ENCODE results near the gene DNPH1. TPM values are rescaled to one million over a fixed set of nuclear protein-coding genes. Genes with fewer than 3 reads are reported as not detected.

DNPH1 gene
- total and polyA plus RNA-seq, 9 donors, result 13.6 to 120 (median 44.7) TPM

GRCh38 chr6:43203029-43203717 lies 26.1 kb downstream of the DNPH1 start:
- H3K4me1 ChIP-seq (ENCODE audit: insufficient read depth), result no peaks in the 10 kb centered on the region
- no peak overlapping the region for H3K27ac ChIP-seq
- H3K4me3 ChIP-seq, result no peak overlapping the region
- 86 to 87% (median 87%) methylated on average over 17 of the region's 17 CpGs for WGBS, 3 donors
- H3K36me3 ChIP-seq, result no peaks in the 10 kb centered on the region
- H3K9me3 ChIP-seq, result no peaks in the 10 kb centered on the region
- no peak for TF ChIP-seq CTCF (IDR thresholded peaks at IDR 0.05)
- no peak for TF ChIP-seq POLR2A (IDR thresholded peaks at IDR 0.05)
- TF ChIP-seq EP300 (IDR thresholded peaks at IDR 0.05), result no peak
- intact Hi-C loops (cut with DNase I), result no loop called here
- no peaks in the 10 kb centered on the region for H3K27me3 ChIP-seq
- DNase-seq, result peak in 1 of 5 donors; percentile 16

- no peaks in the 10 kb centered on the region for H3K4me1 ChIP-seq (ENCODE audit: insufficient read depth)
- intact Hi-C loops (cut with DNase I), result no loop called here
- no peak for DNase-seq
- no peaks in the 10 kb centered on the region for H3K9me3 ChIP-seq
- H3K36me3 ChIP-seq, result no peaks in the 10 kb centered on the region
- no peak overlapping the region for H3K27ac ChIP-seq
- TF ChIP-seq POLR2A (IDR thresholded peaks at IDR 0.05), result no peak
- no peak for TF ChIP-seq CTCF (IDR thresholded peaks at IDR 0.05)
- no peak for TF ChIP-seq EP300 (IDR thresholded peaks at IDR 0.05)
- H3K4me3 ChIP-seq, result no peak overlapping the region
- no peaks in the 10 kb centered on the region for H3K27me3 ChIP-seq
- WGBS, 3 donors, result 83 to 96% (median 86%) methylated on average over 5 of the region's 5 CpGs
Measured at GRCh38 chr6:43202451-43202850, 26.8 kb downstream of the DNPH1 start.

- peak in 1 of 5 donors; percentile 15 for DNase-seq
- intact Hi-C loops (cut with DNase I), result no loop called here
- no peaks in the 10 kb centered on the region for H3K27me3 ChIP-seq
- H3K36me3 ChIP-seq, result no peaks in the 10 kb centered on the region
- no peaks in the 10 kb centered on the region for H3K9me3 ChIP-seq
- H3K27ac ChIP-seq, result no peak overlapping the region
- no peaks in the 10 kb centered on the region for H3K4me1 ChIP-seq (ENCODE audit: insufficient read depth)
- WGBS, 3 donors, result 80 to 90% (median 83%) methylated on average over 6 of the region's 6 CpGs
- no peak overlapping the region for H3K4me3 ChIP-seq
- TF ChIP-seq POLR2A (IDR thresholded peaks at IDR 0.05) (no peak), EP300 (IDR thresholded peaks at IDR 0.05) (no peak), CTCF (IDR thresholded peaks at IDR 0.05) (no peak)
Measured at GRCh38 chr6:43200541-43200940, 28.7 kb downstream of the DNPH1 start.

GRCh38 chr6:43199912-43200311 lies 29.4 kb downstream of the DNPH1 start:
- intact Hi-C loops (cut with DNase I), result no loop called here
- no peaks in the 10 kb centered on the region for H3K4me1 ChIP-seq (ENCODE audit: insufficient read depth)
- no peaks in the 10 kb centered on the region for H3K9me3 ChIP-seq
- DNase-seq, result peak in 1 of 5 donors; percentile 4
- H3K27me3 ChIP-seq, result no peaks in the 10 kb centered on the region
- H3K4me3 ChIP-seq, result no peak overlapping the region
- TF ChIP-seq EP300 (IDR thresholded peaks at IDR 0.05) (no peak), POLR2A (IDR thresholded peaks at IDR 0.05) (no peak), CTCF (IDR thresholded peaks at IDR 0.05) (no peak)
- 87 to 89% (median 87%) methylated on average over 6 of the region's 6 CpGs for WGBS, 3 donors
- H3K36me3 ChIP-seq, result no peaks in the 10 kb centered on the region
- H3K27ac ChIP-seq, result no peak overlapping the region

Measured in ovary (tissue), 9 donors.